Measurements from ENCODE around the gene MECP2. TPM values are rescaled to one million over a fixed set of nuclear protein-coding genes. Genes with fewer than 3 reads are reported as not detected.

The MECP2 gene
- total RNA-seq, 1 donor from 2014 or later = 58.8 TPM

DNA sequence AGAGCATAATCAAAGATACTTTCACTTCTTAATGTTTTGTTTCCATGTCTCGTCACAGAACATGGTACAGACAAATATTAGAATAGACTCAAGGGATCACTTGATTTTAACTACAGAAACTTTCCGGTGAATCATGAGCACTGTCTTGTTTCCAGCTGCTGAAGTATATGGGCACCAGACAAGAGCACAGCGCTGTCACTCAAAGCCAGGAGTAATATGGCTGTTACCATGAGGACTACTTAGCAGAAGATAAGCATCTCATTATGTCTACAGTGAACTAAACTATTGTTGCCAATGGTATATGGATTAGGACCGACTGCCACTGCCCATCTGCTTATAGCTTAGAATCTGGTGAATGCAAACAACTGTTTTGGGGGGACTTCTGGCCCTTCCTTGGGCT, 34.3 kb downstream of the MECP2 start:
- Mint-ChIP-seq H3K27ac (peak overlapping the region; percentile 32), H3K27me3 (no peaks in the 10 kb centered on the region), H3K4me3 (no peak overlapping the region), H3K36me3 (ENCODE audit: low read depth) (peaks cover 22% of the 10 kb centered on the region), H3K4me1 (peaks cover 38% of the 10 kb centered on the region), H3K9me3 (no peaks in the 10 kb centered on the region)
- DNase-seq = no peak
- intact Hi-C loops (cut with micrococcal nuclease) = no loop called here

DNA sequence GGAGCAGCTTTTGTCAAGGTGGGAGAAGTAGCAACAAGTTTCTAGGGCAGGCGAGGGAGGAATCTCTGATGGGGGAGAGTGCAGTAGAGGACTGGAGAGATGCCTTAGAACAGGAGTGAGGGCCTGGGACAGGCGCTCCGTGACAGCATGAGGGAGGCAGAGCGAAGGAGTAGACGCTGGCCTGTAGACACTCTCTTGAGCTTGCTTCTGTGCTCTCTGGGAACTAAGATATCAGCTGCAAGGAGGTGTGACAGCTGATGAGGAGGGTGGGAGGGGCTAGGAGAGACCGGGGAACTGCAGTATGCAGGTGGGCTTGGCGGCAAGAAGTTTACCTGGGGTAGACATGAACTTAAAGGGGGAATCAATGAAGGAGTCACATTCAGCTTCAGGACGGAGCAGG, 35.7 kb downstream of the MECP2 start:
- Mint-ChIP-seq H3K9me3 (no peaks in the 10 kb centered on the region), H3K27me3 (no peaks in the 10 kb centered on the region), H3K4me3 (no peak overlapping the region), H3K4me1 (peaks cover 48% of the 10 kb centered on the region), H3K27ac (no peak overlapping the region), H3K36me3 (ENCODE audit: low read depth) (peaks cover 29% of the 10 kb centered on the region)
- no peak for DNase-seq
- intact Hi-C loops (cut with micrococcal nuclease) = no loop called here

DNA sequence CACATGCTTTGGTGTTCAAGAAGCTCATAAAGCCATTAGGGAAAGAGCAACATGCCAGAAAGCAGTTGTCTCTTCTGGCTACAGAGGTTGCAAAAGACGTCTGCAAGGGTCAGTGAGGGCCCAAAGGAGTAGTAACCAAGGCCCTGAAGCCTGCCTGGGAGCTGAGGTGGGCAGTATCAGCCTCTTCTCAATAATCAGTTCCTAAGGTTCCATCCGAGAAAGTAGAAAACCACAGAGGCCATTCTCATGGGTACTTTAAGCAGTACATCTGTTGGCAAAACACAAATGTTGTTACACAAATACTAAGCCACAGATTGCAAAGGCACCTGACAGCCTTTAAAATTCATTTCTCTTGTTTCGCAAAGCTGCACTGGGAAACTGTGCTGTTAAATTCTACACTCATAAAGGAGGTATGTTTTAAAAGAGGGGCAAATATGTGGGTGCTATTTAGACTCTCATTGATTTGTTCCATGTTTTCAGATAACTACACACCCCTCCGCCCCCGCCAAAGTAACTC, 37.7 kb downstream of the MECP2 start:
- intact Hi-C loops (cut with micrococcal nuclease) = no loop called here
- no peak for DNase-seq
- H3K9me3 Mint-ChIP-seq = no peaks in the 10 kb centered on the region
- H3K27me3 Mint-ChIP-seq = no peaks in the 10 kb centered on the region
- peaks cover 32% of the 10 kb centered on the region for H3K36me3 Mint-ChIP-seq (ENCODE audit: low read depth)
- peak overlapping the region; percentile 53 for H3K27ac Mint-ChIP-seq
- H3K4me3 Mint-ChIP-seq = no peak overlapping the region
- peaks cover 50% of the 10 kb centered on the region for H3K4me1 Mint-ChIP-seq

DNA sequence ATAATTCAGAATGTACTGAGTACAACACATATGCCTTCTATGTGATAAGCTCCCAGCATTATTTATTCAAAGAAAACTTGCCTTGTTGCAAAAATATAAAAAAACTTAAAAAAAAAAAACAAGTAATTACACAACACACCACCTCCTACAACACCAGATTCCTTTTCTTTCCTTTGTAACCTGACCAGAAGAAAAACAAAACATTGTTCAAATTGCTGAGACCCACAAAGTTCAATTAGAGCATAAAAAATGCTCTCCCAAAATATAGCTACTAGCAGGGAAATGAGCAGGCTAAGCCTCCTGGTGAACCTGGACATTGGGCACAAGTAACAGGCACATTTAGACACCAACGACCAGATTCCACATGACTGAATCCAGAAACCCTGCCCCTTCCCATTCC, 38.3 kb downstream of the MECP2 start:
- Mint-ChIP-seq H3K27me3 (no peaks in the 10 kb centered on the region), H3K4me3 (no peak overlapping the region), H3K27ac (peak overlapping the region; percentile 53), H3K4me1 (peaks cover 45% of the 10 kb centered on the region), H3K36me3 (ENCODE audit: low read depth) (peaks cover 28% of the 10 kb centered on the region), H3K9me3 (no peaks in the 10 kb centered on the region)
- intact Hi-C loops (cut with micrococcal nuclease) = no loop called here
- no peak for DNase-seq

DNA sequence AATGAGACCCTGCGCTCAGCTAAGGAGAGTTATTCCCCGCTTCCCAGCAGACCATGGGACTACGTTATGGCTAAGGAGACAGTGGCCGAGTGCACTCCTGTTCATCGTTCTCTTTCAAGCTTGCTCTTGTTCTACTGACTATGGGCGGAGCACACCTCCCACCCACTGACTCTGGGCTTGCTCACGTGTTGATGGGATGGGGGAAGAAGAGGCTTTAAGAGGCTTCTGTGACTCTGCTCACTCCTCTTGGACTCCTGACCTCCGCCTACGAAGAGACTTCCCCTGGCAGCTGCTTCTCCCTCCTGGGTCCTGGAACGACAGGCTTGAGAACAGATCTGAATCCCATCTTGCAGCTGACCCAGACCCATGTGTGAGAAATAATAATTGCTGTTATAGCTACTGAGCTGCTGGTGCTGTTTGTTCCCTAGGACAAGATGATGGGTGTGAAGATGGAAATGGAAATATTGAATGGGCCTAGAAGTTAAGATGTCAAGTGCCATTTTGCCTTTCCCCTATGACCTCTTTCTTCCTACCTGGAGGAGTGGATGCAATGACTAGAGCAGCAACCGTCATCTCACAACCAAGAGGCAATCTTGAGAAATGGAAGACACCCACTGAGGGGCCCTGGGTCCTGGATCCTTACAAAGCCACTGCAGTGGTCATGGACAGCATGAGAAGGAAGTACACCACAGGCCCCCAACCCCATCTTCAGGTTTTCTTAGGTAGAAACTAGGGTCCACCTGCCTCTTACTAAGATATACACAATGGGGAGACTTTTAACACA, 39.1 kb downstream of the MECP2 start:
- Mint-ChIP-seq H3K4me1 (peaks cover 40% of the 10 kb centered on the region), H3K36me3 (ENCODE audit: low read depth) (peaks cover 28% of the 10 kb centered on the region)

DNA sequence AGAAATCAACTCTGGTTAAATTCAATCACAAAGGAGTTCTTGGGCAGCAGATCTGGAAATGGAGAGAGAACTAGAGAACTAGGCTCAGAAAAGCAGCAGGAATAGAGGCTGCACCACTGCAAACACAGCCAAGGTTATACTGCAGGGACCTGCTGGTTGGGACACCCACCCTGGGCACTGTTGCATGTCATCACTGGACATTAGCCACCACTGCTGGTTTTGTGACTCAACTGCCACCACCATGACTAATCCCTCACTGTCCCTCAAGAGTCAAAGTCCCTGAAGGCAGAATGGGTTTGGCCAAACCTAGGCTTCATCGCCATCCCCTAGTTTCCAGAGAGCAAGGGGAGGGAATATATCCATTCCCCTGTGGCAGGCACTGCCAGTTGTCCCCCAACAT, 39.7 kb downstream of the MECP2 start:
- intact Hi-C loops (cut with micrococcal nuclease) = no loop called here
- no peaks in the 10 kb centered on the region for H3K27me3 Mint-ChIP-seq
- peaks cover 37% of the 10 kb centered on the region for H3K4me1 Mint-ChIP-seq
- no peaks in the 10 kb centered on the region for H3K9me3 Mint-ChIP-seq
- no peak overlapping the region for H3K4me3 Mint-ChIP-seq
- H3K36me3 Mint-ChIP-seq (ENCODE audit: low read depth) = peaks cover 28% of the 10 kb centered on the region
- DNase-seq = no peak
- H3K27ac Mint-ChIP-seq = peak overlapping the region; percentile 80

More for the DNA sequence above, 39.1 kb downstream of the MECP2 start:
- intact Hi-C loops (cut with micrococcal nuclease) = no loop called here
- Mint-ChIP-seq H3K27me3 (no peaks in the 10 kb centered on the region), H3K4me3 (no peak overlapping the region), H3K27ac (peak overlapping the region; percentile 79), H3K9me3 (no peaks in the 10 kb centered on the region)
- no peak for DNase-seq

DNA sequence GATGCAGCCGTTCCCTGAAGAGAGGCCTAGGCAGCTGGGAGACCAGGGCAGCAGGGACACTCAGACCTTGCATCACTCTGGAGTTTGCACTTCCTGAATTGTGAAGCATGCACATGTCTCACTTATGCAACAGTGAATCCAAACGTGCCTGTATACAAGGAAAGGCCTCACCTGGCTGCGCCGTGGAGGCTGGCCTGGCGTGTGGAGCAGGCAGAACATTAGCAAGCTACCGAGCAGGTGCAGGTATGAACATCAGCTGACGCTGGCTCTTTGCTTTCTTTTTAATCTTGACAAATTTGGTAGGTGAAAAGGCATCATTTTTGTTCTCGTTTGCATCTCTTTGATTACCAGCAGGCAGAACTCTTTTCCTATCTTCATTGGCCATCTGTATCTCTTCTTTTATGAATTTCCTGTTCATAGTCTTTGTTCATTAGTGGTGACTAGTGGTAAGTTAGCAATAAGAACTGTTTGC, 40.7 kb downstream of the MECP2 start:
- no peaks in the 10 kb centered on the region for H3K27me3 Mint-ChIP-seq

DNA sequence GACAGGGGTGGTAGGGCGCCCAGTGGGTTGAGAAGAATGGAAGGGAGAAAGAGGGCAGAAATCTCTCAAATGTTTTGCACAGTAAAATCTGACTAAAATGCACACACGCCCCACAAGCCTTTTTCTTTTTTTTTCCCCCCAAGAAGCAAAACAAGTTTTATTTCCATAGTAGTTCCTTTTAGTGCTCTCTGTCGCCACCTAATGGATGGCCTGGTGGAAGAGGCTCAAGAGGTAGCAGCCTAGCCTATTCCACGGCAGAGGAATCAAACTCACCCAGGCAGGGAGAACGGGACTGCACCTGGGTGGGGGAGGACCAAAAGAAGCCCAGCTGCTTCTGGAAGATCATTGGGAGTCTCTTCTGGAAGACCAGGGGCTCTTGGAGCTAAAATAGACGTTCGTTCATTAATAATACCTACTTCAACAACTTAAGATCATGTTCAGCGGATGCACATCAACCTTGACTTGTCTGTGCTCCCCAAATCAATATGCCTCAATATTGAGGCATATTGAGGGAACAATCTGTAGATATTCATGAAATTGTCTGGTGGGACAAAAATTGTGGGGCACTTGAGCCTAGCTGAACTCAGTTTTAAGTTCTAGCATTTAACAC, 46.2 kb downstream of the MECP2 start:
- no peaks in the 10 kb centered on the region for H3K9me3 Mint-ChIP-seq
- H3K4me1 Mint-ChIP-seq = peaks cover 17% of the 10 kb centered on the region
- intact Hi-C loops (cut with micrococcal nuclease) = loop anchor here (5.0 kb wide), 1 partner anchor 39 kb away; no protein-coding TSS in a partner anchor
- H3K36me3 Mint-ChIP-seq (ENCODE audit: low read depth) = peaks cover 34% of the 10 kb centered on the region
- DNase-seq = peak; percentile 89
- no peak overlapping the region for H3K4me3 Mint-ChIP-seq
- H3K27me3 Mint-ChIP-seq = no peaks in the 10 kb centered on the region
- peak overlapping the region; percentile 65 for H3K27ac Mint-ChIP-seq

More for the DNA sequence above, 40.7 kb downstream of the MECP2 start:
- H3K4me3 Mint-ChIP-seq = no peak overlapping the region
- H3K36me3 Mint-ChIP-seq (ENCODE audit: low read depth) = peaks cover 30% of the 10 kb centered on the region
- intact Hi-C loops (cut with micrococcal nuclease) = no loop called here
- peak overlapping the region; percentile 80 for H3K27ac Mint-ChIP-seq
- H3K4me1 Mint-ChIP-seq = peaks cover 38% of the 10 kb centered on the region
- no peaks in the 10 kb centered on the region for H3K9me3 Mint-ChIP-seq
- DNase-seq = no peak

DNA sequence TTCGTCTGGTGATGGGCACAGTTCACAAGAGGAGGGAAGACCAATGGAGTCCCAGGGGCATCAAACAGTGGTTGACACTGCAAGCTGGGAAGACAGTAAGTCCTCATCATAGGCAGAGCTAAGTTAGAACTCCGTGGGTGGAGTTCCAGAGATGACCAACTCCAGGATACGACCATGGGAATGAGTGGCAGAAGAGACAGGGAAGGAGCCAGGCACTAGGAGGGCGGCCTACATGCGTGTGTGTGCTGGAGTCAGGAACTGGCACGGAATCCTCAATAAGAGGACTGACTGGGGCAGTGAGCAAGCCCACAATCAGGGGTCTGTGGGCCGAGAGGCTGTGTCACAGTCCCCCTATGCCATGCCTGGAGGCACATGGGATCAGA, 47.4 kb downstream of the MECP2 start:
- no peak for DNase-seq
- peaks cover 33% of the 10 kb centered on the region for H3K36me3 Mint-ChIP-seq (ENCODE audit: low read depth)
- intact Hi-C loops (cut with micrococcal nuclease) = loop anchor here (5.0 kb wide), 1 partner anchor 38 kb away; no protein-coding TSS in a partner anchor
- H3K27ac Mint-ChIP-seq = peak overlapping the region; percentile 73
- no peak overlapping the region for H3K4me3 Mint-ChIP-seq
- H3K4me1 Mint-ChIP-seq = peaks cover 16% of the 10 kb centered on the region
- no peaks in the 10 kb centered on the region for H3K9me3 Mint-ChIP-seq
- no peaks in the 10 kb centered on the region for H3K27me3 Mint-ChIP-seq

DNA sequence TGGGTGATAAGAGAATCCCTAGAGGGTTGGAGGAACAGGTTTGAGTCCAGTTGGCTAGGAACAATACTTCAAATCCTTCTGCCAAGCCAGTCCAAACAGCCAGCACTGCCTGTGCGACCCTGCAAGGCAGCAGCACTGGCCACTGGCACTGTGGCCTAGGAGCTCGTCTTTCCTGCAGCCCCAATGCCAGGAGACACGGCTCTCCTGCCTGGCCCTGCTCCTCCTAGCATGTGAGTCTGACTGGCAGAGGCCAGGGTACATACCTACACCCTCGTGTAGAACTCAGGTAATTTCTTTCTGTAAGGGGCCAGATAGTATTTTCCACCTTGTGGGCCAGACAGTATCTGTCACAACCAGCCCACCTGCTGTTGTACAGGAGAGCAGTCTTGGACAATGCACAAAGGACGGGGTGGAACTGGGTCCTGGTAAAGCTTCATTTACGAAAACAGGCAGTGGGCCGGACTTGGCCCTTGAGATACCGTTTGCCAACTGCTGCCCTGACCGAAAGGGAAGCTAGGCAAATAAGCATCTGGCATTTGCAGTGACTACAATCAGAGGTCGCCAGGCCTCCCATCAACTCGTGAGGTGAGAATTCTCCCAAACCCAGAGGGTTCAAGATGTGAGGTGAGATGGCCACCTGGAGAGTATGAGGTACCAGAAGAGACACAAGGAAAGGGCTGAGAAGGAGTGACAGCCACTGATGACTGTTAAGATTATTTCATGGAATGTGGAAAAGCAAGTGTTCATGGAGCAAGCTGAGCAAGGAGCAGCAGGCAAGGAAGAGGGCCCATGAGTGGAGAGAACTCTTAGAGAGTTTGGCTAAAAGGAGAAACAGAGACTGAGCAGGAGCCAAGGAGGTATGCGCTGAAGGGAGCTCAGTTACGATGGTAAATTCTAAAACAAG, 48.1 kb downstream of the MECP2 start:
- H3K9me3 Mint-ChIP-seq = no peaks in the 10 kb centered on the region
- H3K27me3 Mint-ChIP-seq = no peaks in the 10 kb centered on the region
- H3K4me1 Mint-ChIP-seq = peaks cover 16% of the 10 kb centered on the region
- H3K27ac Mint-ChIP-seq = peak overlapping the region; percentile 73
- DNase-seq = no peak
- H3K36me3 Mint-ChIP-seq (ENCODE audit: low read depth) = peaks cover 31% of the 10 kb centered on the region
- H3K4me3 Mint-ChIP-seq = no peak overlapping the region
- intact Hi-C loops (cut with micrococcal nuclease) = loop anchor here (5.0 kb wide), 1 partner anchor 37 kb away; no protein-coding TSS in a partner anchor

DNA sequence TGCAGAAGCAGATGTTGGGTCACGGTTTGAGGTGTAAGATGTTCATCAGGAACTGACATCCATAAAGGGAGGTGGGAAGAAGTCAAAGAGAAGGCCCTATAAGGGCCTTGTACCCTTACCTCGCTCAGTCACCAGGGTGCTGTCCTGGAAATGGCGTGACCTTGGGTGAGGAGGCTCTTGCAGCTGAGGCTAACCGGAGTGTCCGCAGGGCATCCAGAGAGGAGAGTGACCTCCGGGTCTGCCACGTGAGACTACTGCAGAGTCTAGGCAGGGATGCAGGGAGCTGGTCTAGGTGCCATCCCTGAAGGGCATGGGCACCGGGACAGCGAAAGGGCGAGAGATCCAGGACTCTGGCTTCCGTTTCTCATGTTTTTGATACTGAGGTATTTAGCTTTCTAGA, 49.1 kb downstream of the MECP2 start:
- no peak for DNase-seq
- Mint-ChIP-seq H3K4me1 (peaks cover 17% of the 10 kb centered on the region), H3K27me3 (no peaks in the 10 kb centered on the region), H3K27ac (no peak overlapping the region), H3K36me3 (ENCODE audit: low read depth) (peaks cover 33% of the 10 kb centered on the region), H3K4me3 (no peak overlapping the region), H3K9me3 (no peaks in the 10 kb centered on the region)
- intact Hi-C loops (cut with micrococcal nuclease) = no loop called here

DNA sequence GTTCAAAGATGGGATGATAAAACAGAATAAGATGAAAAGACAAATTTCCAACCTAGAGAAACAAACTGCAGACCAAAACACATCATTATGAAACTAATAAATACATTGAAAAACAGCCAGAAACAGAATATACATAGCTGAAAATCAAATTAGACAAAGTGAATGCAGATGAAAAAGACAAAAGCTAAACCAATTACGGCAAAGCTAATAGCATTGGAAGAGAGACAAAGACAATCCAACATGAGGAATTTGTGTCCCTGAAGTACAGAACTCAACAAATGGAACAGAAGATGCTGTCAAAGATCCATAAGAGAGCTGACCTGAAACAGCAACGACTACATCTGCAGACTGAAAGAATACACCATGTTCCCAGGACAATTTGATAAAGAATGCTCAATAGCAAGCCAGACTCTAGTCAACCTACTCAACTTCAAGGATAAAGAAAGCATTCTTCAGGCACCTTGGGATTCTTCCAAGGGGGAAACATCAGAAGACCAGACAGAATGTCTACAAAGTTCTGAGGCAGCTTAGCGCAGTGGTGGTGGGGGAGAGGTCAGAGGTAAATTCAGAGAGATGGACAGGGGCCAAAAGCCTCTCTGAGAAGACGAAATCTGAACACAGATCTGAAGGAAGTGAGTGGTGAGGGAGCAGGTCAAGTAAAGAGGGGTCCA, 50.4 kb downstream of the MECP2 start:
- DNase-seq = no peak
- Mint-ChIP-seq H3K27me3 (no peaks in the 10 kb centered on the region), H3K4me1 (peaks cover 16% of the 10 kb centered on the region), H3K36me3 (ENCODE audit: low read depth) (peaks cover 35% of the 10 kb centered on the region), H3K27ac (peak overlapping the region; percentile 54), H3K4me3 (no peak overlapping the region), H3K9me3 (no peaks in the 10 kb centered on the region)
- intact Hi-C loops (cut with micrococcal nuclease) = no loop called here

Data from activated CD4-positive, alpha-beta T cell treated with anti-CD3 and anti-CD28 coated beads, Interleukin-2, amount 10 ng/mL, durations not matched to agents 24 days and 14 days (primary cell).